ACC112 (cell line): ENCODE measurements around the gene ARVCF.
"Not testable (repeated sequence)": the region's sequence is repeated elsewhere in the genome, so short reads cannot be mapped to it uniquely, and the experiment has no call there.

ENCODE experiments used
- H2AFZ ChIP-seq: fragments of 200-600 bp; sonication (generic); one replicate; pipeline ENCODE4 v1.6.0; 2017; ENCODE audit warnings: antibody characterized with exemption, low read length; ENCODE audit not compliant: unreplicated experiment
- H3K27ac ChIP-seq: fragments of 200-600 bp; sonication (generic); 2 replicates; pipeline ENCODE4 v1.5.1; 2014; ENCODE audit warnings: low read depth, mild to moderate bottlenecking, antibody characterized with exemption, low read length, moderate library complexity
- H3K27me3 ChIP-seq: fragments of 200-600 bp; sonication (generic); 2 replicates; pipeline ENCODE4 v1.6.1; 2014; ENCODE audit warnings: mild to moderate bottlenecking, antibody characterized with exemption, low read length, moderate library complexity, mixed read lengths; ENCODE audit not compliant: insufficient read depth
- H3K36me3 ChIP-seq: fragments of 200-600 bp; sonication (generic); 2 replicates; pipeline ENCODE4 v1.6.1; 2016; ENCODE audit warnings: mild to moderate bottlenecking, antibody characterized with exemption, low read length, moderate library complexity, mixed read lengths; ENCODE audit not compliant: insufficient read depth
- H3K4me1 ChIP-seq: fragments of 200-600 bp; sonication (generic); one replicate; pipeline ENCODE4 v1.6.1; 2016; ENCODE audit warnings: low read length, mixed read lengths; ENCODE audit not compliant: insufficient read depth, unreplicated experiment, control insufficient read depth
- H3K4me3 ChIP-seq: fragments of 200-600 bp; sonication (generic); 2 replicates; pipeline ENCODE4 v1.5.1; 2014; ENCODE audit warnings: mild to moderate bottlenecking, low read depth, low read length
- H3K79me2 ChIP-seq: fragments of 200-600 bp; sonication (generic); one replicate; pipeline ENCODE4 v1.6.0; 2016; ENCODE audit warnings: low read length; ENCODE audit not compliant: control insufficient read depth, unreplicated experiment, insufficient read depth

ARVCF gene

GRCh38 chr22:19932367-19933206 is 84.0 kb downstream of the ARVCF start:
- no peak overlapping the region for H3K27ac ChIP-seq
- H3K4me1 ChIP-seq = no peaks in the 10 kb centered on the region
- H3K79me2 ChIP-seq = no peaks in the 10 kb centered on the region
- H3K4me3 ChIP-seq = no peak overlapping the region
- no peaks in the 10 kb centered on the region for H3K36me3 ChIP-seq
- H3K27me3 ChIP-seq = no peaks in the 10 kb centered on the region
- no peak overlapping the region for H2AFZ ChIP-seq

DNA sequence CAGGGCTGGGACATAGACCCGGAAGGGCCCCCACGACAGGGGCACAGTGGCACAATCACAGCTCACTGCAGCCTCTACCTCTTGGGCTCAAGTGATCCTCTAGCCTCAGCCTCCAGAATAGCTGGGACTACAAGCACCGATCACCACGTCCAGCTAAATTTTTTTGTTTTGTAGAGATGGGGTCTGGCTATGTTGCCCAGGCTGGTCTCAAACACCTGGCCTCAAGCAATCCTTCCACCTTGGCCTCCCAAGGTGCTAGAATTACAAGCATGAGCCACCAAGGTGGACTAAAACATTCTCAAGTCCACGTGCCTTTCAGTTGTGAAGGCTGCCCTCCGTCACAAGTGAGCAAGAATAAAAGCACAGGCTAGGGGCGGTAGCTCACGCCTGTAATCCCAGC is 85.1 kb downstream of the ARVCF start:
- Histone ChIP-seq H2AFZ (no peak overlapping the region), H3K27me3 (no peaks in the 10 kb centered on the region), H3K27ac (no peak overlapping the region), H3K4me3 (no peak overlapping the region), H3K79me2 (no peaks in the 10 kb centered on the region), H3K36me3 (no peaks in the 10 kb centered on the region), H3K4me1 (no peaks in the 10 kb centered on the region)

- H3K27me3 ChIP-seq = no peaks in the 10 kb centered on the region
- no peaks in the 10 kb centered on the region for H3K79me2 ChIP-seq
- no peak overlapping the region for H2AFZ ChIP-seq
- no peak overlapping the region for H3K27ac ChIP-seq
- no peaks in the 10 kb centered on the region for H3K4me1 ChIP-seq
- H3K4me3 ChIP-seq = no peak overlapping the region
- H3K36me3 ChIP-seq = no peaks in the 10 kb centered on the region
Measured at GRCh38 chr22:19930551-19931486, 85.8 kb downstream of the ARVCF start.

DNA sequence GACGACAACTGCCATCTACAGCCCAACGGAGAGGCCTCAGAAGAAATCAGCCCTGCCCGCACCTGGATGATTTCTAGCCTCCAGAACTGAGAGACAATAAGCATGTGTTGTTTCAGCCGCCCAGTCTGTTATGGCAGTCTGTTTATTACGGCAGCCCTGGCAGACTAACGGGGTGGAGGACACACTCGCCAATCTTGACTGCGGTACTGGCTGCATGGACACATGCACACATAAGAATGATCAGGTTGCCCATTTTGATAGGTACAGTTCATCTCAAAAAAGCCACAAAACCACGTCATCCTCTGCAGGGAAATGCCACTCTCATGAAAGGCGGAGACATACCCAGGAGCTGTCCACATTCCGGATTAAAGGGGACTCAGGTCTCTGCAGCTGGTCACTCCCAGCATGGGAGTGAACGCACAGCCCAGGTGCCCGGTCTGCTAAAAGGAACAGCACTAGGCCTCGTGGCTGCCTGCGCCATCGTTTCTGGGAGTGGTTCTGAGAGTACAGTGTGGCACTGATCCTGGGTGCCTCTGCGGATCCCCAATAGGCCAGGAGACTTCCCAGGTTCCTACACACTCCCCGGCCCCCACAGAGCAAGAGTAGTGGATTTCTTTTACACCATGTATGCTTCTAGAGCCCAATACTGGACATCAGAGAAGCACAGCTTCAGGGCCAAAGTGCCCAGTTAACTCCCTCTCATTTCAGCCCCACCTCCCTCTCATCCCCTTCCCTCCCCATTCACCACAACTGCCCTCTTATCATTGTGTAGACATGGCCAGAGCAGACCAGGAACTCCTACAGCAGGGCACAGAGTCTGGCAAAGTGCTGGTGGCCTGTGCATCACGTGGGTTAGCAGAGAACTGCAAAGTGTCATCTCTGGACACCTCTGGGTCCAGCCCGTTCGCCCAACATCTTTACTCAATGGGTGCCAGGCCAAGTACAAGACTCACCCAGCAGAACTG is 86.8 kb downstream of the ARVCF start:
- no peak overlapping the region for H3K27ac ChIP-seq
- no peaks in the 10 kb centered on the region for H3K79me2 ChIP-seq
- H3K36me3 ChIP-seq = no peaks in the 10 kb centered on the region
- no peak overlapping the region for H2AFZ ChIP-seq
- H3K4me1 ChIP-seq = no peaks in the 10 kb centered on the region
- no peaks in the 10 kb centered on the region for H3K27me3 ChIP-seq
- no peak overlapping the region for H3K4me3 ChIP-seq

- no peaks in the 10 kb centered on the region for H3K27me3 ChIP-seq
- H3K79me2 ChIP-seq = no peaks in the 10 kb centered on the region
- no peaks in the 10 kb centered on the region for H3K4me1 ChIP-seq
- no peak overlapping the region for H3K27ac ChIP-seq
- H3K36me3 ChIP-seq = no peaks in the 10 kb centered on the region
- H2AFZ ChIP-seq = no peak overlapping the region
- no peak overlapping the region for H3K4me3 ChIP-seq
Measured at GRCh38 chr22:19928207-19928606, 88.4 kb downstream of the ARVCF start.

DNA sequence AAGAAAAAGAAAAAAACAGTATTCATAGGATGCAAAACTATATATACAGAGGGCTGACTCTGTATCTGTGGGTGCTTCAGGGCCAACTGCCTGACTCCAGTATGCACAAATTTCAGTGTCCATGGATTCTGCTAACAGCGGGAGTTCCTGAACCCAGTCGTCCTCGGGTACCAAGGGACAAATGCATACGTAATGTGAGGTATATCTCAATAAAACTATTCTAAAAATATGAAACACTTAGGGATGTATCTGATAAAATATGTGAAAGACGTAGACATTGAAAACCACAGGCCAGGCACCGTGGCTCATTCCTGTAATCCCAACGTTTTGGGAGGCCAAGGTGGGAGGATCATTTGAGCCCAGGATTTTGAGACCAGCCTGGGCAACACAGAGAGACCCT is 88.9 kb downstream of the ARVCF start:
- Histone ChIP-seq H3K79me2 (no peaks in the 10 kb centered on the region), H3K4me3 (no peak overlapping the region), H2AFZ (no peak overlapping the region), H3K27me3 (no peaks in the 10 kb centered on the region), H3K27ac (no peak overlapping the region), H3K36me3 (no peaks in the 10 kb centered on the region), H3K4me1 (no peaks in the 10 kb centered on the region)

DNA sequence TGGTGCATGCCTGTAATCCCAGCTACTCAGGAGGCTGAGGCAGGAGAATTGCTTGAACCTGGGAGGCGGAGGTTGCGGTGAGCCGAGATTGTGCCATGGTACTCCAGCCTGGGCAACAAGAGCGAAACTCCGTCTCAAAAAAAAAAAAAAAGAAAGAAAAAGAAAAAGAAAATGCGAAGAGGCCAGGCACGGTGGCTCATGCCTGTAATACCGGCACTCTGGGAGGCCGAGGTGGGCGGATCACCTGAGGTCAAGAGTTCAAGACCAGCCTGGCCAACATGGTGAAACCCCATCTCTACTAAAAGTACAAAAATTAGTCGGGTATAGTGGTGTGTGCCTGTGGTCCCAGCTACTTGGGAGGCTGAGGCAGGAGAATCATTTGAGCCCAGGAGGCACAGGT is 90.6 kb downstream of the ARVCF start:
- H2AFZ ChIP-seq, H3K27ac ChIP-seq, H3K36me3 ChIP-seq, H3K79me2 ChIP-seq, H3K27me3 ChIP-seq, H3K4me3 ChIP-seq, H3K4me1 ChIP-seq: not testable (repeated sequence)

DNA sequence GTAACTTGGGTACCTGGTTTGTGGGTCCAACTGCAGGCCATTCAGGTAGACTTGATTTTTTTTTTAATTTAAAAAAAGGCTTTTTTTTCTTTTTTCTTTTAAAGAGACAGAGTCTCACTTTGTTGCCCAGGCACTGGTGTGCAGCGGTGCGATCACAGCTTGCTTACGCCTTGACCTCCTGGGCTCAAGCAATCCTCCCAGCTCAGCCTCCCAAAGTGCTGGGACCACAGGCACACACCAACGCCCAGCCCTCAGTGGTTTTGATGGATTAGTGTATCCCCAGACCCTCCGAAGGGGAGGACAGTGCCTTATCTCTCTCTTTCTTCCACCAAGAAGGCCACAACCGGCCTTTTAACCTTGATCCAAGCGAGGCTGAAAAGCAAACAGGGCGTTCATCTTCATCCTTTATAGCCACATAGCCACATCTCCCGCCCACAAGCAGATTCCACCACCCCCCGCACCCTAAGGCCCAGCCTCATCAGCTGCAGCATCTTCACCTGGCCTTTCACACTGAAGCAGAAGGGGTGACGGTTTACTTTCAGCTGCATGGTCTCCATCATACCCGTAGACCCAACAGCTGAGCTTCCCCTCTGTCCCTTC is 92.6 kb downstream of the ARVCF start:
- H3K4me3 ChIP-seq = no peak overlapping the region
- H3K27me3 ChIP-seq = no peaks in the 10 kb centered on the region
- H3K27ac ChIP-seq = no peak overlapping the region

DNA sequence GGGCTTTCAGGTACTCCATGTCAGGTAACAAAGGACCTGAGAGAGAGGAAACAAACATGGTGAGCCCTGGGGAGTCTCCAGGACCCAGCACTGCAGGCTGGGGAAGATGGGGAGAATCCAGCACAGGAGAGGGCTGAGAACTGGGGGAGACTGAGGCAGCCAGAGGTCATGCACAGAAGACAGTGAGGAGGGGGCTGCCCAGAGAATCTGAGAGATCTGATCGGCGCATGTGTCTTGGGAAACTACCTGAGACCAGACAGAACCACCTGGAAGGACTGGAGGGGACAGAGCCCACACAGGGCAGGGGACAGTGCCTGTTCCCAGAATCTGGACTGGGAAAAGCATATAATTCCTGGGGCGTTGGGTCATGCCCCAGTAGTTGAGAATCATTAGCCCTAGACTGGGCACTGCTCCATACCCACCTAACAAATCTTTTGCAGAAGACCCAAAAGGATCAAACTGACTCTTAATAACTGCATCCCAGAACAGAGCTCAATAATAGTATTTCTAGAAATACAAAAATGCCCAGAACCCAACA is 95.0 kb downstream of the ARVCF start:
- no peak overlapping the region for H3K27ac ChIP-seq
- H3K36me3 ChIP-seq = no peaks in the 10 kb centered on the region
- no peaks in the 10 kb centered on the region for H3K4me1 ChIP-seq
- no peak overlapping the region for H2AFZ ChIP-seq
- H3K4me3 ChIP-seq = no peak overlapping the region
- H3K79me2 ChIP-seq = no peaks in the 10 kb centered on the region
- H3K27me3 ChIP-seq = no peaks in the 10 kb centered on the region

More for the DNA sequence above, 92.6 kb downstream of the ARVCF start:
- no peaks in the 10 kb centered on the region for H3K79me2 ChIP-seq
- no peak overlapping the region for H2AFZ ChIP-seq
- H3K4me1 ChIP-seq = no peaks in the 10 kb centered on the region
- H3K36me3 ChIP-seq = no peaks in the 10 kb centered on the region
